BJ (cell line): ENCODE data around the gene RIPK4. TPM values are rescaled to one million over a fixed set of nuclear protein-coding genes. Genes with fewer than 3 reads are reported as not detected.

Experiments used
- CTCF ChIA-PET: fragments of 350-600 bp; formaldehyde crosslinking; extraction: SDS; loops from one replicate; lab custom pipeline; 2021; ENCODE audit warnings: antibody characterized with exemption, inconsistent platforms; lab: Yijun Ruan, JAX
- POLR2A ChIA-PET: fragments of 300-600 bp; sonication (Branson Sonifier 250); formaldehyde crosslinking; extraction: SDS; loops from one replicate; lab custom pipeline; 2021; ENCODE audit warnings: antibody characterized with exemption; lab: Charles Lee
- DNase-seq: peaks from one replicate; pipeline ENCODE4 v3.0.0-alpha.2; 2011; ENCODE audit warnings: low read depth
- H3K27me3 ChIP-seq: 2 replicates; pipeline ENCODE4 v1.6.0; 2011; ENCODE audit warnings: low read length; ENCODE audit not compliant: control insufficient read depth, insufficient read depth
- H3K36me3 ChIP-seq: 2 replicates; pipeline ENCODE4 v1.5.1; 2011; ENCODE audit warnings: low read length; ENCODE audit not compliant: control insufficient read depth, insufficient read depth
- H3K4me3 ChIP-seq: 2 replicates; pipeline ENCODE4 v1.5.1; 2011; ENCODE audit warnings: low read depth, mild to moderate bottlenecking, control low read depth, low read length
- CTCF ChIP-seq: IDR thresholded peaks from 2 replicates; pipeline ENCODE4 v1.5.1; 2011; ENCODE audit warnings: low read depth, mild to moderate bottlenecking, control low read depth, inconsistent platforms, low read length, moderate library complexity; ENCODE audit not compliant: insufficient read depth
- polyA minus RNA-seq: library from RNA; depleted of rRNA, polyadenylated mRNA; stranded (reverse); fragments of >200 nt; gene quantifications from 2 replicates; pipeline ENCODE4 v1.2.3, GENCODE V29; 2011; rRNA and poly(A)+ RNA removed
- polyA plus RNA-seq: library from polyadenylated mRNA; depleted of rRNA; stranded (reverse); fragments of >200 nt; gene quantifications from 2 replicates; pipeline ENCODE4 v1.2.3, GENCODE V29; 2011; rRNA removed

The RIPK4 gene
- polyA plus RNA-seq (0.13 and 0.37 TPM in 2 replicates), polyA minus RNA-seq (0.24 and 1.1 TPM in 2 replicates)

- no peak for TF ChIP-seq CTCF
- DNase-seq, result no peak
- peaks cover 11% of the 10 kb centered on the region for H3K27me3 ChIP-seq
- no peaks in the 10 kb centered on the region for H3K36me3 ChIP-seq
- peak within 1 kb of the TSS; percentile 43 for H3K4me3 ChIP-seq
- ChIA-PET CTCF (interaction anchor here (2.6 to 11.1 kb wide), 2 partner anchors 10 to 156 kb away, joined by 7 to 153 read pairs; no protein-coding TSS in a partner anchor), POLR2A (no interaction called here)
These were observed at the start of gene RIPK4 for GRCh38 chr21:41766883-41767605. Gene RIPK4, minus strand, starts transcription at chr21:41767052. Its CDS starts 11 bp downstream, at chr21:41767041.

- TF ChIP-seq CTCF, result no peak
- DNase-seq, result no peak
- no peaks in the 10 kb centered on the region for H3K27me3 ChIP-seq
- ChIA-PET CTCF (interaction anchor here (0.6 to 6.4 kb wide), 37 partner anchors 9 to 532 kb away, joined by 3 to 66 read pairs (median 5); no protein-coding TSS in a partner anchor), POLR2A (no interaction called here)
- H3K4me3 ChIP-seq, result no peak overlapping the region
- peaks cover 6% of the 10 kb centered on the region; the same call in 1 of the 2 replicates for H3K36me3 ChIP-seq
These were observed 49.1 kb upstream of the RIPK4 start for GRCh38 chr21:41815652-41816582.

- H3K4me3 ChIP-seq, result no peak overlapping the region
- no peak for TF ChIP-seq CTCF
- peaks cover 11% of the 10 kb centered on the region for H3K36me3 ChIP-seq
- DNase-seq, result no peak
- ChIA-PET CTCF (no interaction called here), POLR2A (no interaction called here)
- no peaks in the 10 kb centered on the region for H3K27me3 ChIP-seq
These were observed 46.4 kb upstream of the RIPK4 start for GRCh38 chr21:41813226-41813625.

GRCh38 chr21:41812679-41813078 is 45.8 kb upstream of the RIPK4 start:
- Histone ChIP-seq H3K36me3 (peaks cover 11% of the 10 kb centered on the region), H3K27me3 (no peaks in the 10 kb centered on the region), H3K4me3 (no peak overlapping the region)
- ChIA-PET POLR2A (no interaction called here), CTCF (no interaction called here)
- TF ChIP-seq CTCF, result no peak
- DNase-seq, result no peak

GRCh38 chr21:41810597-41810932 is 43.7 kb upstream of the RIPK4 start:
- DNase-seq, result no peak
- no peaks in the 10 kb centered on the region for H3K27me3 ChIP-seq
- peaks cover 11% of the 10 kb centered on the region for H3K36me3 ChIP-seq
- no peak overlapping the region for H3K4me3 ChIP-seq
- POLR2A ChIA-PET, result no interaction called here
- no peak for TF ChIP-seq CTCF
- CTCF ChIA-PET, result interaction anchor here (1.0 kb wide), 1 partner anchor 37 kb away, joined by 3 read pairs; no protein-coding TSS in a partner anchor
